DOHH2 (cell line): ENCODE results near the gene TMEM215.

ENCODE experiments used
- CTCF ChIP-seq: fragments of 200-600 bp; sonication (generic); IDR thresholded peaks from one replicate; pipeline ENCODE4 v1.5.1; 2014; ENCODE audit warnings: antibody characterized with exemption, mild to moderate bottlenecking, low read depth, low read length; ENCODE audit not compliant: poor library complexity, severe bottlenecking
- EZH2phosphoT487 ChIP-seq: fragments of 200-600 bp; sonication (generic); IDR thresholded peaks from 2 replicates; pipeline ENCODE4 v1.6.1; 2017; ENCODE audit warnings: borderline replicate concordance, mild to moderate bottlenecking, antibody characterized with exemption, low read length, moderate library complexity, mixed read lengths

- TF ChIP-seq CTCF (no peak), EZH2phosphoT487 (no peak)
Observed at GRCh38 chr9:32738501-32739172, 44.7 kb upstream of the TMEM215 start.
